ENCODE measurements around the gene CHRNA9.

Gene CHRNA9

DNA sequence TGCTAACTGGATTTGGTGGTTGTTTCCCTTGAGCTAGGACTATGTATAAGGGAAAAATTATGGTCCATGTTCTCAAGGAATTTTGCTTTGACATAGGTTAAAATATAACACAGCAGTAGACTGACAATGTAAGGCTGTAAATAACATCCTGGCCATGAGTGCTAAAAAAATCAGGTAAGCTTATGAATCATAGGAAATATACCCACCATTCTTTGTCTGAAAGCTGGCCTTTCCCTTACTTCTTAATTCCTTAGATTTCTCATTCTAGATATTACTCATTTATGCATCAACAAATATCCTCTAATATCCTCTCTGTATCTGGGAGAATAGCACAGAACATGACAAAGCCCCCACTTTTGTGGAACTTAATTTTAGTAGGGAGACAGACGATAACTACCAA lies 6.8 kb upstream of the CHRNA9 start:
- TF ChIP-seq, protein P1, sequence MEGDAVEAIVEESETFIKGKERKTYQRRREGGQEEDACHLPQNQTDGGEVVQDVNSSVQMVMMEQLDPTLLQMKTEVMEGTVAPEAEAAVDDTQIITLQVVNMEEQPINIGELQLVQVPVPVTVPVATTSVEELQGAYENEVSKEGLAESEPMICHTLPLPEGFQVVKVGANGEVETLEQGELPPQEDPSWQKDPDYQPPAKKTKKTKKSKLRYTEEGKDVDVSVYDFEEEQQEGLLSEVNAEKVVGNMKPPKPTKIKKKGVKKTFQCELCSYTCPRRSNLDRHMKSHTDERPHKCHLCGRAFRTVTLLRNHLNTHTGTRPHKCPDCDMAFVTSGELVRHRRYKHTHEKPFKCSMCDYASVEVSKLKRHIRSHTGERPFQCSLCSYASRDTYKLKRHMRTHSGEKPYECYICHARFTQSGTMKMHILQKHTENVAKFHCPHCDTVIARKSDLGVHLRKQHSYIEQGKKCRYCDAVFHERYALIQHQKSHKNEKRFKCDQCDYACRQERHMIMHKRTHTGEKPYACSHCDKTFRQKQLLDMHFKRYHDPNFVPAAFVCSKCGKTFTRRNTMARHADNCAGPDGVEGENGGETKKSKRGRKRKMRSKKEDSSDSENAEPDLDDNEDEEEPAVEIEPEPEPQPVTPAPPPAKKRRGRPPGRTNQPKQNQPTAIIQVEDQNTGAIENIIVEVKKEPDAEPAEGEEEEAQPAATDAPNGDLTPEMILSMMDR (IDR thresholded peaks at IDR 0.05; ENCODE audit: extremely low read depth, insufficient read depth, missing control alignments): no peak
- in situ Hi-C loops (cut with MboI; ENCODE audit: low pct_unique_long_range_greater_than_20kb, low sequenced_read_pairs, unreplicated experiment): loop anchor here (10.0 to 25.0 kb wide), 2 partner anchors 274 to 384 kb away; partner anchors contain the start of gene N4BP2
- DNase-seq (ENCODE audit: low spot score): no peak

DNA sequence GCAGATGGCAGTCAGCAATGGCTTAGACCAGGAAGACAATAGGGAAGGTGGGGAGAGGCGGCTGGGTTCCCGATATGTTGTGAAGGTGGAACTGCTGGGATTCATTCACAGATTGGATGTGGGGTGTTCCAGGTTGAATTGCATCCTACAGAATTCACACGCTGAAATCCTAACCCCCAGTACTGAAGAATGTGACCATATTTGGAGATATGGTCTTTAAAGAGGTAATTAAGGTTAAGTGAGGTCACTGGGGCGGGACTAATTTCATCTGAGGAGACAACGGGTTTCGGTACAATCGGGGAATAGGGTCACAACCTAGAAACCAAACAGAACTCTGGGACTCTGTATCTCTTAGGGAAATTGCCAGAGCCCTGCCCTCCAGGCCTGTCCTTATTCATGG lies 5.3 kb upstream of the CHRNA9 start:
- in situ Hi-C loops (cut with MboI; ENCODE audit: low pct_unique_long_range_greater_than_20kb, low sequenced_read_pairs, unreplicated experiment): loop anchor here (10.0 to 25.0 kb wide), 2 partner anchors 275 to 382 kb away; partner anchors contain the start of gene N4BP2
- no peak for DNase-seq (ENCODE audit: low spot score)
- TF ChIP-seq, protein P1 (IDR thresholded peaks at IDR 0.05; ENCODE audit: extremely low read depth, insufficient read depth, missing control alignments): no peak

- in situ Hi-C loops (cut with MboI; ENCODE audit: low pct_unique_long_range_greater_than_20kb, low sequenced_read_pairs, unreplicated experiment): loop anchor here (25.0 kb wide), 1 partner anchor 382 kb away; no protein-coding TSS in a partner anchor
- no peak for DNase-seq (ENCODE audit: low spot score)
- TF ChIP-seq, protein P1 (IDR thresholded peaks at IDR 0.05; ENCODE audit: extremely low read depth, insufficient read depth, missing control alignments): no peak
Measured at GRCh38 chr4:40330536-40330935, 4.6 kb upstream of the CHRNA9 start.

DNA sequence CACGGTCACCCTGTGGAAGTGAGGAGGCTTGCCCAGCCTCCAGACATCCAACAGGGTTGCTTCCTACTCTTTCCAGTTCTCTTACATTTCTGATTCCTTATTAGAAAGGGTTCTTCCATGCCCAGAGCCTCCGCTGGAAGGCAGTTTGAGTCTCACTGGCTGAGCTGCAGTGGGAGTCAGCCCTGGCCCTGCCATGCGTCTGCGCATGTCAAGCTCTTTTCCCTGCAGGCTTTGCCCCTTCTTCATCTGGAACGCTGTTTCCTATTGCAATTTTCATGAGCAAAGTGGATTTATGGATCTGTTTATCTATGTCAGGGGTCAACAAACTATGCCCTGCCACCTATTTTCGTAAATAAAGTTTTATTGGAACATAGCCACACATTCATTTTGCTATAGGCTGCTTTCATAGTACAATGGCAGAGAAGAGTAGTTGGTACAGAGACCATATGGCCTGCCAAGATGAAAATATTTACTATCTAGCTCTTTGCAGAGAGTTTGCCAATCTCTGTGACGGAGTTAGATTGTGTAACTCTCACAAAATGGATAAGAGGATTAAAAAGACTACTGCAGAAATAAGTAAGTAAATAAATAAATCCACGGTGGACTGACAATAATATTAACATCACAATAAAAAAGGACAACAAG lies 3.9 kb upstream of the CHRNA9 start:
- in situ Hi-C loops (cut with MboI; ENCODE audit: low pct_unique_long_range_greater_than_20kb, low sequenced_read_pairs, unreplicated experiment): loop anchor here (25.0 kb wide), 1 partner anchor 381 kb away; no protein-coding TSS in a partner anchor
- TF ChIP-seq, protein P1 (IDR thresholded peaks at IDR 0.05; ENCODE audit: extremely low read depth, insufficient read depth, missing control alignments): no peak
- DNase-seq (ENCODE audit: low spot score): no peak

- no peak for DNase-seq (ENCODE audit: low spot score)
- in situ Hi-C loops (cut with MboI; ENCODE audit: low pct_unique_long_range_greater_than_20kb, low sequenced_read_pairs, unreplicated experiment): loop anchor here (25.0 kb wide), 1 partner anchor 380 kb away; no protein-coding TSS in a partner anchor
- TF ChIP-seq, protein P1 (IDR thresholded peaks at IDR 0.05; ENCODE audit: extremely low read depth, insufficient read depth, missing control alignments): no peak
Measured at GRCh38 chr4:40331961-40332360, 3.2 kb upstream of the CHRNA9 start.

- TF ChIP-seq, protein P1 (IDR thresholded peaks at IDR 0.05; ENCODE audit: extremely low read depth, insufficient read depth, missing control alignments): no peak
- in situ Hi-C loops (cut with MboI; ENCODE audit: low pct_unique_long_range_greater_than_20kb, low sequenced_read_pairs, unreplicated experiment): loop anchor here (25.0 kb wide), 1 partner anchor 378 kb away; no protein-coding TSS in a partner anchor
- DNase-seq (ENCODE audit: low spot score): no peak
Measured at GRCh38 chr4:40333921-40334352, 1.2 kb upstream of the CHRNA9 start.

Measured in GM13977 (cell line).